ENCODE results near the gene HTR1D.
"Not testable (repeated sequence)": the region's sequence is repeated elsewhere in the genome, so short reads cannot be mapped to it uniquely, and the experiment has no call there.

The HTR1D gene

DNA sequence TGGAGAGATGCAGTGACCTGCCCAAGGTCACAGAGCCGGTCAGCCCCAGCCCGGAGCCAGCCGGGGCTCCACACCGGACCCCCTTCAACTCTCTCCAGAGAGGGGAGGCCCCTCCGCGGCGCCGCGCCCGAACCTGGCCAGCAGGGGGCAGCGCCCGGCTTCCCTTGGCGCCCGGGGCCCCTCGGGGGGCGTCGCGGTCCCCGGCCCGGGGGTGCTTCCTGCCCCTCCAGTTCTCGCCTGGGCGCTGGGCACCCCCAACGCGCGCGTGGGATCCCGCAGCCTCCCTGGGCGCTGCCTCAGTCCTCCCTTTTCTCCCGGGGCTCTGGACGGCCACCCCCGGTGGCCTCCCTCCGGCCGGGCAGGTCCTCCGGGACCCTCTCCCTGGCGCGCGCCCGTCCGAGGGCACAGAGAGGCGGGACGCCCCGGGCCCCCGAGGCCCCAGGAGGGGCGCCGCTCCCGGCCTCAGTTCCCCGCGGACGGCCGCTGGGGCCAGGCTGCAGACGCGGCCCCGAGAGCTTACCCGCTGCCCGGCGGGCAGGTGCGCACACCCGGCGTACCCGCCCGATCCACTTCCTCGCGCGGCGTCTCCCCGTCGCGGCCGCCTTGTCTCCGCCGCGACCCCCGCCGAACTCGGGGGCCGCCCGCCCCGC, 406 bp downstream of the HTR1D start:
- peak; percentile 33 to 51 for DNase-seq

DNA sequence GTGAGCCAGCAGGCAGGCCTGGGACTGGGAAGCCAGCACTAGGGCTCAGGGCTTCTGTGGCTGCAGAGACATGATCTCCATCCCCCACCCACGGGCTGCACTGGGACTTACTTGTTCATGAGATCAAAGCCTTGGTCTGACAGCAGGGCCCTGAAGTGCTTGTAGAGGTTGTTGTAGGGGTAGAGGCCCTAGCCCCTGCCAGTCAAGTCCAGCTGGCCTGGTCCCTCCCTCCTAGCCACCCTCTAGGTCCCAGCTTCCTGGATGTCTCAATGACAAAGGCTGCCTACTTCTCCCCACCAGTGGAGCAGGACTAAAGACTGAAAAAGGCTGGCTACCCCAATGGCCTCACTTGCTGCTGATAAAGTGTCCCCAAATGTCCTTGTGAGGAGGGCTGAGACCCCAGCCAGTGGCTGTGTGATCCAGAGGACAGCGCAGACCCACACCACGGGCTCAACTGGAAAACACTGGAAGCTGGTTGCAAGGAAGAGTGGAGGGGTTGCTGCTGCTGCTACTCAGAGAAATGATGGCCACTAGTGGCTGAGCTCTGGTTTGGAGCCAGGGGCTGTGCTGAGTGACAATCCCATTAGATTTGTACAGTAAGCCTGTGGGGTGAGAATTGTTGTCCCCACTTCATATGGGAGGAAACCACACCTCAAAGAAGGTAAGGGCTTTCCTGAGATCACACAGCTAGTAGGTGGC, 1.4 kb downstream of the HTR1D start:
- no peak for DNase-seq

DNA sequence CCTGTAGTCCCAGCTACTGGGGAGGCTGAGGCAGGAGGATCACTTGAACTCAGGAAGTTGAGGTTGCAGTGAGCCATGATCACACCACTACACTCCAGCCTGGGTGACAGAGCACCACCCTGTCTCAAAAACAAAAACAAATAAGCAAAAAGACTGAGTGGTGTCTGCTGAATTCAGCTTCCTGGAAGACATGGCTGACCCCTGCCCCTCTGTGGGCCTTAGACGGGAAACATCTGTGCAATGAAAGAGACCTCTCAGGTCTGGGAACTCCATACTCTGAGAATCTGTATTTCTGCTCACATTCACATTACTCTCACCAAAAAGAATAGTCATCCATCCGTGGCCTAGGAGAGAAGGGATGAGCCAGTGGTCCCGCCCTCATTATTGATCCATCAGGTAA, 2.0 kb downstream of the HTR1D start:
- no peak for DNase-seq

DNA sequence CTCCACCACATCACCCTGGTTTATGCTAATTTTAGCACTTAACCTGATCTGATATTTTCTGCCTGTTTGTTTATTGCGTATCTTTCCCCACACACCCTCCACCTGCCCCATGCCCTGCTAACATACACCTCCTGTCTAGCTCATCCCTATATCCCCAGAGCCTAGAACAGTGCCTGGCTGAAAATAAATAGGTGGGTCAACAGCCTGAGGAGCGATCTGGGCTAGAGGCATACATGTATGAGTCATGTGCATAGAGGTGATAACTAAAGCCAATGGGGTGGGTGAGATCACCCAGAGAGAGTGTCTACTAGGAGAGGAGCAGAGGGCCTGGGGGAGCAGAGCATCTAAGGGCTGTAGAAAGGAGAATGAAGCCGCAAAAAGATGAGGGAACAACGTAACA, 2.7 kb downstream of the HTR1D start:
- DNase-seq: no peak

DNA sequence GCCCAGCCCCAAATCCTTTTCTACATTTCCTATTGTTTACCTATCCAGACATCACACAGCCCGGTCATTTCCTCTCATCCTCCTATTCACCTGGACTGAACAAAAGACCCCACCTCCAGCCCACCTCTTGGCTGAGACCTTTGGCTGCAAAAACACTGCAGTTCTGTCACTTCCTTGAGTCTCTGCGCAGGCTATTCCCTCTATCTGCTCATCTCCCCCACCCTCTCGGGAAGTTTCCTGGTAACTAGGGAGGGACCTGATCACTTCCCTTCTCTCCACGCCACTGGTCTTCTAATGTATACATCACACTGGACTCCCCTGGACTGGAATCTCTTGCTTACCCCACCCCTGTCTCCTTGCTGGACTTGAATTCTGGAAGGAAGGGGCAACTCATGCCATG, 5.3 kb downstream of the HTR1D start:
- DNase-seq: no peak

DNA sequence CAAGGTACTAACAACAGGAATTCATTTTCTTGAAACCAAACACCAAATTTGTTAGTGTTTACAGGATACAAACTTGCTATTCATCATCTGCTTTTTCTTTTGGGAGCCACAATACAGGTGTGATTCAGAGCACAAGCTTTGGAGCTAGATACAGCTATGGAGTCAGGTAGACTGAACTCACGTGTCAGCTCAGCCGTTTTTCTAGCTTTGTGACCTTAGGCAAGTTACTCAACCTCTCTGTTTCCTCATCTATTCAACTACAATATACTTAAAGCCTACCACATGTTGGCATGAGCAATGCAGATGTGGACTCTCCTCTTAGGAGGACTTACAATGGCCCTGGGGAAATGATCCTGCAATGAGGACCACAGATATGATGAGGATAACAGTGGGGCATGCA, 6.3 kb downstream of the HTR1D start:
- no peak for DNase-seq

DNA sequence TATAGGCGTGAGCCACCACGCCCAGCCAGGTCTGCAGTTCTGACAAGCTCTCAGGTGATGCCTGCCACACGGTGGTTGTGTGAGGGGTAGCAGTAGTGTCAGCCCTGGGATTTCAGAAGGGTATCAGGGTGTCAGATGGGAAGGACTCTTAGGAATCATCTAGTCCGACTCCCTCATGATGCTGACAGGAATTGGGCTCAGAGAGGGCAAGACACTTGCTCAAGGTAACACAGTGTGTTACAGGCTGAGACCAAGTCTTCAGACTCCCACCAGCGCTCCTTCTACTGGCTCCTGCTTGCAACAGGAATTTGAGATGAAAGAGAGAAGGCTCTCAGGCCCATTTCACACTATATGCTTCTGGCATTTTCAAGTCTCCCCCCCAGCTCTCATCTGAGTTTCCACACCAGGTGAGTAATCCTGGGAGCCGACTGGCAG, 6.9 kb downstream of the HTR1D start:
- peak in 1 of 2 donors; percentile 5 for DNase-seq

DNA sequence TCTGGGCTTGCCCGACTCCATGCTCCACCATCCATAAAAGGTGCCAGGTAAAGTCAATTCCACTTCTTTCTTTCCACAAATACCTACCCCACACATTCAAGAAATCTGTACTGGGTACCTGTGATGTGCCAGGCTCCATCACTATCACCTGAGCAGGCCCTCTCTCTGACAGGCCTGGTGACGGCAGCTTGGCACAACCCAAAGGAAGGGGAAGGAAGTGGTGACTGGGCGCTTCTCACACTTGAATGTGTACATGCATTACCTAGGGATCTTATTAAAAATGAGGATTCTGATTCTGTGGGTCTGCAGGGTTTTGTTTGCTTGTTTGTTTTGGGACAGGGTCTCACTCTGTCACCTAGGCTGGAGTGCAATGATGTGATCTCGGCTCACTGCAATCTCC, 7.5 kb downstream of the HTR1D start:
- no peak for DNase-seq

DNA sequence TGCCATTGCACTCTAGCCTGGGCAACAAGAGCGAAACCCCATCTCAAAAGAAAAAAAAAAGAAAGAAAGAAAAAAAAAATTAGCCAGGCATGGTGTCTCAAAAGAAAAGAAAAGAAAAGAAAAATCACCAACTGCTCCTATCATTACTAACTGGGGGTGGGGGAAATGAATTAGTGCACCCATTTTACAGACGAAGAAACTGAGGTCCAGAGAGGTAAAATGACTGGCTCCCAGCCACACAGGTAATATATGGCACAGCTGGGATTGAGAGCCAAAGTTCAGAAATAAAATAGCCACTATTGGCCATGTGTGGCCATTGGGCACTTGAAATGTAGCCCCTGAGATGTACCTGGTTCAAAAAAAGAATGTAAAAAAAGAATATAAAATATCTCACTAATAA, 8.8 kb downstream of the HTR1D start:
- no peak for DNase-seq

DNA sequence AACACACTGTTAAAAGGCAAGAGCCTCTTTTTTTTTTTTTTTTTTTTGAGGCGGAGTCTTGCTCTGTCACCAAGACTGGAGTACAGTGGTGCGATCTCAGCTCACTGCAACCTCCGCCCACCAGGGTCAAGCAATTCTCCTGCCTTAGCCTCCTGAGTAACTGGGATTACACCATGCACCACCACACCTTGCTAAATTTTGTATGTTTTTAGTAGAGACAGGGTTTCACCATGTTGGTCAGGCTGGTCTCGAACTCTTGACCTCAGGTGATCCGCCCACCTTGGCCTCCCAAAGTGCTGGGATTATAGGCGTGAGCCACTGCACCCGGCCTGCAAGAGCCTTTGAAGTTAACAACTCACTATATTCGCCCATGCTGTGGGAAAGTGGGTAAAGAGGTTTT, 9.6 kb downstream of the HTR1D start:
- not testable (repeated sequence) for DNase-seq

DNA sequence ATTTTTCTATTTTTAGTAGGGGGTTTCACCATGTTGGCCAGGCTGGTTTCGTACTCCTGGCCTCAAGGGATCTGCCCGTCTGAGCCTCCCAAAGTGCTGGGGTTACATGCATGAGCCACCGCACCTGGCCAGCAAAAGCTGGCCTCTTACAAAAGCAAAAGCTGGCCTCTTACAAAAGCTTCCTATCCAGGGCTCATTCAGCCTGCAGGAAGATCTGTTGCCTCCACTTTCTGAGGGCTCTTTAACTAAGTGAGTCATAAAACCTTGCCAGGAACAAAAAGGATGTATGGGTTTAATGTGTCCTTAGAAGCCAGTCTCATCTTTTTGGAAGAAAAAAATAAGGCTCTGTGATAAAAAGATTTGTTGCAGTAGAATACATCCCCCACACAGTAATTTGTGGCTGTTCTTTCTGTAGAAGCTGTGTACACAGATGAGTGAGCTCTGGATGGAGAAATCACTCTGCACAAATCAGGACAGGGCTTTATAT, 15.0 kb downstream of the HTR1D start:
- no peak for DNase-seq

DNA sequence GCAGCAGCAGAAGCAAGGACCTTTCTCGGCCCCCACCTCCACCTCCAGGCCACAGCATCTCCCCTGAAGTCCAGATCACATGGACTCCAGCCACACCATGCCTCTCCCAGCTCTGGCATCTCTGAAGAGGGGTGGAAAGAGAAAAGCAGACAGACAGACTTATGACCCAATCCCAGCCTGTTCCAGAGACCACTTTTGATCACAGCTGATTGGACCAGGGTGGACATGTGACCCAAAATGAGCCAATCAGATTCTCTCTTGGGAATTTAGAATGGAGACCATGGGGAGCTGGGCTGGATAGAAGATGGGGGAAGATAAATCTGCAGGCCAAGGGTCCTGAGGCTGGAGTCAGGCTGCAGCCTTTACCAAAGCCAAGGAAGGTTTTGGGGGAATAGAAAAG, 16.4 kb downstream of the HTR1D start:
- DNase-seq: no peak

DNA sequence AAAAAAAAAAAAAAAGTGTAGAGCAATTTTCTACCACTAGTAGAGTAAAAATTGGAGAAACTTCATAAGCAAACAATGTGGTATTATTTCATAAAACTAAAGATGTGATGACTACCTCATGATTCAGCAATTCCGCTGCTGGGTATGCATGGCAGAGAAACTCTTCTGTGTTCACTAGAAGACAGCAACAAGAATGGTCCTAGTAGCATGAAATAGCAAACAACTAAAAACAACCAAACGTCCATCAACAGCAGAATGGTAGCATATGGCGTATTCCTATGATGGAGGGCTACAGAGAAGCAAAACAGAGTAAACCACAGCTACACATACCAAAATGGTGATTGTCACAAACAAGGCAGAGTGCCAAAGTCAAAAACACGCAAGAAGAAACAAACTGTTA, 18.9 kb downstream of the HTR1D start:
- no peak for DNase-seq

DNA sequence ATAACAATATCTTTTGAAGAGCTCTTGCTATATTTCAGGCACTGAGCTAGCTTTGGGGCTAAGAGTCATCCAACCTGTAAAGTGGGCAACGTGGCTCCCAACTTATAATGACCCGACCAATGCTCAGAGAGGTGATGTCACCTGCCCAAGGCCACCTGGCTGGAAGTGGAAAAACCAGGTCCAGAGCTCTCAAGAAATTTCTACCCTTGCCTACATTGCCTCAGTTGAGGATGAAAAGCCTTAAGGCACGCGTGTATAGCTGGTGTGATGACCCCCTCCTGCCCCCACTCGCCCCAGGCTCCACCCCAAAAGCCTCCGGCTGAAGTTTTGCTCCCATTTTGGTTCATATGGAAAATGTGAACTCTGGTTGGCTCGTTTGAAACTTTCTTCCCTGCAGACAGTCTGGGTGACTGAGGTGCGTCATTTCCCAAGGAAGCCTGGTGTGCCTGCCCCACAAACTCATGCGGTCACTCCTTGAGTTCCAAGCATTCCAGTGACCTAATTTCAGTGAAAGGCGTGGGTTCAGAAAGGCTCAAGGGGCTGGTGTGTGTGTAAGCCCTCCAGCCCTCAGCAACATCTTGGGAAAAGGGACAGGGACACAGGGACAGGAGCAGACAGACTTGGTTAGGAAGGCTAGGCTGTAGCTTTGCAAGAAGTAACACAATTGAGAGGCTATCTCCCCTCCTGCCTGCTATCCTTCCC, 20.5 kb downstream of the HTR1D start:
- DNase-seq: no peak

DNA sequence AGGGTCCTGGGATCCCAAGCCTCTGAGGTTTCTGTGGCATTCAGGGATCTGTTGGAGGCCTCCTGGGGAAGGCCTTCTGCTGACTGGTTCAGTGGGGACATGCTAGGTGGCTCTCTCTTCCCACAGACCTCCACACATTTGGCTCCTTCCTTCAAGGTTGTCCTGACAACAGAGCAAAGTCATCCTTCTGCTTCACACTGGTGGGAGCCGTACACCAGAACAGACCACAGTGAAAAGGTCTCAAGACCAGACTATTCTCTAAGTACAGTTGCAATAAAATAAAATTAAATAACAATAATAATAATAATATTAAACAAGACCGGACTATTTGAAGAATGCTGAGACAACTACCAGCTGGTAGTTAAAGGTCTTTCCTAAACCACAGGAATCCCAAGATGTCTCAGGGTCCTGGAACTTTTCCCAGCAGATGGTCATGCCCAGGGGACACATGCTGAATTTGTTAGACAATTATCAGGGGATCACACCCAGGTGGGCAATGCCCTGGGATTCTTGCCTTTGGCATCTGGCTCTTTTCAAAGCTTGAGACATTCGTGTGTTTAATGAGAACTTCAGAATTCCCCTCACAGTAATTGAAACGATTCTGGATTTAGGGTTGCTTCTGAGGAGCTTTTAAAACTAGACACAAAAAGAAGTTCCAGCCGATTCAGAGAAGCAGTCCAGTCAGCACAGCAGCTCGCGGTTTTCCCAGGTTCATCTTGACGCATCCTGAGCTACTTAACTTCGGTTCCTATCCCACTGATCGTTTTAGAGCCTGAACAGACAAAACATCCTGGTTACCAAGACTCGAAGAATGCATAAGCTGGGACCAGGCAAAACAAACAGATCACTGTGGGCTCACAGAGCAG, 22.9 kb downstream of the HTR1D start:
- DNase-seq: no peak

DNA sequence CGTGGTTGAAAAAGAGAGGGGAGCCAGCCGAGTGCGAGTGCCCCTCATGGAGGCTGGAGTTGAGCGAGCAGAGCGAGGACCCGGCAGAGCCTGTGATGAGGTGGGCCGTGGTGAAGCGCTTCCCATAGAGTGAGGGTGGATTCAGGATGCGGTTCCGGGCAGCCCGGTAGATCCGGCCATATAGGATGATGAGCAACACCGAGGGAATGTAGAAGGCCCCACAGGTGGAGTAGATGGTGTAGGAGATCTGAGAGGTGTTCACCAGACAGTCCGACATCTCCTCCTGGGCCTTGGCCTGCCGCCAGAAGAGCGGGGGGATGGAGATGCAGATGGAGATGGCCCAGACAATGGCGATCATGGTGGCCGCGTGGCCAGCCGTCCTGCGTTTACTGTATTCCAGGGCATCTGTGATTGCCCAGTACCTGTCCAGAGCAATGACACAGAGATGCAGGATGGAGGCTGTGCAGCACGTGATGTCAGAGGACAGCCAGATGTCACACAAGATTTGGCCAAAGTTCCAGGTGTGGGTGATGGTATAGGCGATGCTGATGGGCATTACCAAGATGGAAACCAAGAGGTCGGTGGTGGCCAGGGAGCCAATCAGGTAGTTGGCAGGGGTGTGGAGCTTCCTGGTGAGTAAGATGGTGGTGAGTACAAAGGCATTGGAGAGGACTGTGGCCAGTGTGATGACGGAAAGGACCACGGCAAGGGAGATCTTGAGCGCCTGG, 23.7 kb downstream of the HTR1D start:
- no peak for DNase-seq

DNA sequence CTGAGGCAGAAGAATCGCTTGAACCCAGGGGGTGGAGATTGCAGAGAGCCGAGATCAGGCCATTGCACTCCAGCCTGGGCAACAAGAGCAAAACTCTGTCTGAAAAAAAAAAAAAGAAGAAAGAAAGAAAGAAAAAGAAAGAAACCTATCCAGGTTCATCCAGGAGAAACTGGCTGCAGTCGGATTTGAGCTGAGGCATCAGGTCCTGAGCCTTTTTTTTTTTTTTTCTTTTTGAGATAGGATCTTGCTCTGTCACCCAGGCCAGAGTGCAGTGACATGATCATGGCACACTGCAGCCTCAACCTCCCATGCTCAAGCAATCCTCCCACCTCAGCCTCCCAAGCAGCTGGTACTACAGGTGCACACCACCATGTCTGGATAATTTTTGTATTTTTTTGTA, 26.1 kb downstream of the HTR1D start:
- DNase-seq: no peak

DNA sequence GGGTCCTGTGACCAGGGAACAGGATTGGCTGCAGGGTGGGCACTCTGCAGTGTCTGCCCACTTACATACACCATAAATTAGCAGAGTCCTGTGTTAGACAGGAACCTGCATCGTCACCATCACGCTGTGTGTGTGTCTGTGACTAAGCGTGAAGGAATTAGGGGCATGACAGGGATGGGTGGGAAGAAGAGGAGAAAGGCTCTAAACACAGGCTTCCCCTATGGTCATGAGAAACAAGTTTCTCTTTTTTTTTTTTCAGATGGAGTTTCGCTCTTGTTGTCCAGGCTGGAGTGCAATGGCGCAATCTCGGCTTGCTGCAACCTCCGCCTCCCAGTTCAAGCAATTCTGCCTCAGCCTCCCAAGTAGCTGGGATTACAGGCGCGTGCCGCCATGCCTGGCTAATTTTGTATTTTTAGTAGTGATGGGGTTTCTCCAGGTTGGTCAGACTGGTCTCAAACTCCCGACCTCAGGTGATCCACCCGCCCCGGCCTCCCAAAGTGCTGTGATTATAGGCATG, 28.3 kb downstream of the HTR1D start:
- DNase-seq: not testable (repeated sequence)

DNA sequence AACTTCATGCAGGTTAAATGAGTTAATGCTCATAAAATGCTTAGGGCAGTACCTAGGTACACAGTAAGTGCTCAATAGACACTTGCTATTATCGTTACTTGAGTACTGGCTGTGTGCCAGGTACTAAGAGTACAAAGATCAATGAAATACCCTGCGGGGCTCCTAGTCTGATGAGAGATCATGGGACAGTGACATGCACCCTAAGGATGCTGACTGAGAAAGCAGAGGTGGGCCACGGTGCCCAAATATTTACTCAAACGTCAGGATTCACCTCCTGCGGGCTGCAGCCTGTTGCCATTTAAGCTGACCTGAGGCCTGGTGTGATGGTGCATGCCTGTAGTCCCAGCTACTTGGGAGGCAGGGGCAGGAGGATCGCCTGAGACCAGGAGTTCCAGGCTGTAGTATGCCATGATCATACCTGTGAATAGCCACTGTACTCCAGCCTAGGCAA, 28.8 kb downstream of the HTR1D start:
- DNase-seq: no peak

DNA sequence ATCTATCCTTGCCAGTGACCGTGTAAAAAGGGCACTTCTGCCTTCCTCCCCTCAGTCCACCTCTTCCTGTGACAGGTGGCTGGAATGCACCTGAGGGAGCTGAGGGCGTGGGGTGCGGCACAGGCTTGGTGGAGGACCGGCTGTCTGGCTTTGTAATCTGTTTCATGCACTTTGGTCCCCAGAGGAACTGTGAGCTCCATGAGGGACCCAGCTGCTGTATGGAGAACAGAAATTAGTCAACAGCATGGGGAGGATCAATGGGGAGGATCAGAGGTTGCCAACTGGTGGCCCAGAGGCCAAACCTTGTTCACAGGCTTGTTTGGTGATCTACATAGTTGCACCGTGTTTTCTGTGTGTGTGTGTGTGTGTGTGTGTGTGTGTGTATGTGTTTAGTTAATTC, 29.7 kb downstream of the HTR1D start:
- no peak for DNase-seq

DNA sequence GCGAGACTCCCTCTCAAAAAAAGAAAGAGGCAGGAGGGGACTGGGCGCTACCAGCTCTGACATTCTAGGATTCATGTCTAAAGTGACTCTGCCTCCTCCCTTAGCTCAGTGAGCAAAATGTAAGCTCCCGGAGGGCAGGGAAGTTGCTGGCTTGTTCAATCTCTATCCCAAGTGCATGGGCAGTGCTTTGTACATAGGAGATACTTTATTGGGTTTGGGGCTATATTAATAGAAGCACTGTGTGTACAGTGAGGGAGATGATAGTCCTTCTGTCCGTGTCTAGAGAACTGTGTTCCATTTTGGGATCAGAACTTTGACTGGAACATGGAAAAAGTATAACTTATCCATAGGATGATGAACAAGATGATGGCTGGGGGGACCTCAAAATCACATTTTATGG, 31.9 kb downstream of the HTR1D start:
- no peak for DNase-seq

Data from stimulated activated CD4-positive, alpha-beta T cell treated with anti-CD3 and anti-CD28 coated beads, Interleukin-2, amount 100 ng/mL, for 24 hours (primary cell).